ENCODE results near the gene TMEM255B.

- TF ChIP-seq POLR2A (IDR thresholded peaks at IDR 0.05; ENCODE audit: low read length), result no peak
- no peak for TF ChIP-seq GATA1 (IDR thresholded peaks at IDR 0.05; ENCODE audit: low read depth, low read length)
Measured at GRCh38 chr13:113846636-113847318, 87.8 kb downstream of the TMEM255B start.
